Measurements from ENCODE around the gene ARRB2.
"Not testable (repeated sequence)": the region's sequence is repeated elsewhere in the genome, so short reads cannot be mapped to it uniquely, and the experiment has no call there.

Gene ARRB2

GRCh38 chr17:4714340-4715062 is 4.1 kb downstream of the ARRB2 start:
- not testable (repeated sequence) for H3K27me3 Mint-ChIP-seq, H3K9me3 Mint-ChIP-seq, ATAC-seq
- H3K4me3 Mint-ChIP-seq = peak overlapping the region; percentile 18
- H3K4me1 Mint-ChIP-seq = peaks cover 50% of the 10 kb centered on the region
- H3K36me3 Mint-ChIP-seq = peaks cover 36% of the 10 kb centered on the region
- peak overlapping the region; percentile 77 for H3K27ac Mint-ChIP-seq

GRCh38 chr17:4715063-4715744 is 4.8 kb downstream of the ARRB2 start:
- Mint-ChIP-seq H3K9me3 (no peaks in the 10 kb centered on the region), H3K27ac (peak overlapping the region; percentile 77), H3K36me3 (peaks cover 43% of the 10 kb centered on the region), H3K27me3 (no peaks in the 10 kb centered on the region), H3K4me3 (peak overlapping the region; percentile 18), H3K4me1 (peaks cover 49% of the 10 kb centered on the region)
- ATAC-seq = no peak

GRCh38 chr17:4716081-4716480 is 5.6 kb downstream of the ARRB2 start:
- ATAC-seq = no peak
- H3K27me3 Mint-ChIP-seq = no peaks in the 10 kb centered on the region
- peaks cover 52% of the 10 kb centered on the region for H3K36me3 Mint-ChIP-seq

GRCh38 chr17:4717791-4718190 is 7.4 kb downstream of the ARRB2 start:
- Mint-ChIP-seq H3K4me3 (no peak overlapping the region), H3K27me3 (no peaks in the 10 kb centered on the region), H3K9me3 (no peaks in the 10 kb centered on the region), H3K36me3 (peaks cover 54% of the 10 kb centered on the region), H3K27ac (no peak overlapping the region), H3K4me1 (peaks cover 50% of the 10 kb centered on the region)
- ATAC-seq = no peak

More at GRCh38 chr17:4716081-4716480, 5.6 kb downstream of the ARRB2 start:
- Mint-ChIP-seq H3K27ac (peak overlapping the region; percentile 77), H3K9me3 (no peaks in the 10 kb centered on the region), H3K4me1 (peaks cover 50% of the 10 kb centered on the region), H3K4me3 (no peak overlapping the region)

GRCh38 chr17:4718276-4718675 is 7.8 kb downstream of the ARRB2 start:
- no peak overlapping the region for H3K27ac Mint-ChIP-seq
- no peaks in the 10 kb centered on the region for H3K9me3 Mint-ChIP-seq
- peaks cover 54% of the 10 kb centered on the region for H3K36me3 Mint-ChIP-seq
- no peak overlapping the region for H3K4me3 Mint-ChIP-seq
- no peaks in the 10 kb centered on the region for H3K27me3 Mint-ChIP-seq
- peaks cover 54% of the 10 kb centered on the region for H3K4me1 Mint-ChIP-seq
- ATAC-seq = no peak

- Mint-ChIP-seq H3K4me1 (peaks cover 48% of the 10 kb centered on the region), H3K36me3 (peaks cover 54% of the 10 kb centered on the region), H3K27ac (peak overlapping the region; percentile 4), H3K9me3 (no peaks in the 10 kb centered on the region), H3K27me3 (no peaks in the 10 kb centered on the region), H3K4me3 (no peak overlapping the region)
- no peak for ATAC-seq
Observed at GRCh38 chr17:4719146-4719545, 8.7 kb downstream of the ARRB2 start.

- H3K27me3 Mint-ChIP-seq = no peaks in the 10 kb centered on the region
- no peak overlapping the region for H3K4me3 Mint-ChIP-seq
- H3K4me1 Mint-ChIP-seq = peaks cover 42% of the 10 kb centered on the region
- peak overlapping the region; percentile 4 for H3K27ac Mint-ChIP-seq
- no peaks in the 10 kb centered on the region for H3K9me3 Mint-ChIP-seq
- peaks cover 54% of the 10 kb centered on the region for H3K36me3 Mint-ChIP-seq
- ATAC-seq = no peak
Observed at GRCh38 chr17:4719684-4720221, 9.3 kb downstream of the ARRB2 start.

- H3K4me1 Mint-ChIP-seq = peaks cover 35% of the 10 kb centered on the region
- peaks cover 47% of the 10 kb centered on the region for H3K36me3 Mint-ChIP-seq
- ATAC-seq = no peak
- H3K9me3 Mint-ChIP-seq = no peaks in the 10 kb centered on the region
- H3K4me3 Mint-ChIP-seq = no peak overlapping the region
- no peaks in the 10 kb centered on the region for H3K27me3 Mint-ChIP-seq
- peak overlapping the region; percentile 74 for H3K27ac Mint-ChIP-seq
Observed at GRCh38 chr17:4720787-4721186, 10.4 kb downstream of the ARRB2 start.

- peak overlapping the region; percentile 74 for H3K27ac Mint-ChIP-seq
- H3K36me3 Mint-ChIP-seq = peaks cover 43% of the 10 kb centered on the region
- no peak overlapping the region for H3K4me3 Mint-ChIP-seq
- peak; percentile 92 for ATAC-seq
- no peaks in the 10 kb centered on the region for H3K27me3 Mint-ChIP-seq
- peaks cover 40% of the 10 kb centered on the region for H3K4me1 Mint-ChIP-seq
- H3K9me3 Mint-ChIP-seq = no peaks in the 10 kb centered on the region
Observed at GRCh38 chr17:4721203-4722135, 11.0 kb downstream of the ARRB2 start.

GRCh38 chr17:4722678-4723240 is 12.3 kb downstream of the ARRB2 start:
- Mint-ChIP-seq H3K27ac (peak overlapping the region; percentile 74), H3K4me3 (peak overlapping the region; percentile 13), H3K27me3 (no peaks in the 10 kb centered on the region), H3K9me3 (no peaks in the 10 kb centered on the region), H3K36me3 (peaks cover 32% of the 10 kb centered on the region), H3K4me1 (peaks cover 43% of the 10 kb centered on the region)
- peak; percentile 63 for ATAC-seq

- H3K27me3 Mint-ChIP-seq = no peaks in the 10 kb centered on the region
- H3K27ac Mint-ChIP-seq = no peak overlapping the region
- no peak overlapping the region for H3K4me3 Mint-ChIP-seq
- peaks cover 42% of the 10 kb centered on the region for H3K4me1 Mint-ChIP-seq
- no peak for ATAC-seq
- no peaks in the 10 kb centered on the region for H3K9me3 Mint-ChIP-seq
- H3K36me3 Mint-ChIP-seq = peaks cover 16% of the 10 kb centered on the region
Observed at GRCh38 chr17:4724650-4725049, 14.2 kb downstream of the ARRB2 start.

GRCh38 chr17:4725646-4726310 is 15.3 kb downstream of the ARRB2 start:
- no peaks in the 10 kb centered on the region for H3K27me3 Mint-ChIP-seq
- no peaks in the 10 kb centered on the region for H3K9me3 Mint-ChIP-seq
- H3K36me3 Mint-ChIP-seq = peaks cover 5% of the 10 kb centered on the region
- no peak overlapping the region for H3K4me3 Mint-ChIP-seq
- peaks cover 45% of the 10 kb centered on the region for H3K4me1 Mint-ChIP-seq
- no peak for ATAC-seq
- H3K27ac Mint-ChIP-seq = peak overlapping the region; percentile 31

- ATAC-seq = no peak
- peak overlapping the region; percentile 3 for H3K4me3 Mint-ChIP-seq
- H3K27me3 Mint-ChIP-seq = no peaks in the 10 kb centered on the region
- no peaks in the 10 kb centered on the region for H3K36me3 Mint-ChIP-seq
- peaks cover 34% of the 10 kb centered on the region for H3K4me1 Mint-ChIP-seq
- peak overlapping the region; percentile 39 for H3K27ac Mint-ChIP-seq
- H3K9me3 Mint-ChIP-seq = no peaks in the 10 kb centered on the region
Observed at GRCh38 chr17:4728124-4728523, 17.7 kb downstream of the ARRB2 start.

GRCh38 chr17:4733073-4733531 is 22.7 kb downstream of the ARRB2 start:
- peak; percentile 82 for ATAC-seq
- Mint-ChIP-seq H3K36me3 (no peaks in the 10 kb centered on the region), H3K4me1 (peaks cover 49% of the 10 kb centered on the region), H3K4me3 (peak overlapping the region; percentile 59), H3K27ac (peak overlapping the region; percentile 89), H3K27me3 (no peaks in the 10 kb centered on the region), H3K9me3 (no peaks in the 10 kb centered on the region)

Data from stimulated activated memory B cell treated with anti-CD40 and anti-IgM and Interleukin-4, amounts not matched to agents 10 μg/mL and 1 μg/mL and 100 μg/mL, for 72 hours (primary cell).